Activated T-cell treated with anti-CD3 and anti-CD28 coated beads for 24 hours (primary cell): ENCODE data around the gene SSUH2.
A peak's percentile ranks its signal among the peaks of the same experiment; 100 is the strongest.
"Not testable (repeated sequence)": the region's sequence is repeated elsewhere in the genome, so short reads cannot be mapped to it uniquely, and the experiment has no call there.

Experiments
- DNase-seq: peaks from one replicate; pipeline ENCODE4 v3.0.0-alpha.2; 2020; ENCODE audit warnings: low read depth

Gene SSUH2, protein sequence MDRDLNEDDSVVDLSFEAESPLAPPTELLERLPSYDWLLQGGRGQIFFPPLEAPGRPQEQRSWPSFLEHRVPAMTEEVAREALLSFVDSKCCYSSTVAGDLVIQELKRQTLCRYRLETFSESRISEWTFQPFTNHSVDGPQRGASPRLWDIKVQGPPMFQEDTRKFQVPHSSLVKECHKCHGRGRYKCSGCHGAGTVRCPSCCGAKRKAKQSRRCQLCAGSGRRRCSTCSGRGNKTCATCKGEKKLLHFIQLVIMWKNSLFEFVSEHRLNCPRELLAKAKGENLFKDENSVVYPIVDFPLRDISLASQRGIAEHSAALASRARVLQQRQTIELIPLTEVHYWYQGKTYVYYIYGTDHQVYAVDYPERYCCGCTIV

DNA sequence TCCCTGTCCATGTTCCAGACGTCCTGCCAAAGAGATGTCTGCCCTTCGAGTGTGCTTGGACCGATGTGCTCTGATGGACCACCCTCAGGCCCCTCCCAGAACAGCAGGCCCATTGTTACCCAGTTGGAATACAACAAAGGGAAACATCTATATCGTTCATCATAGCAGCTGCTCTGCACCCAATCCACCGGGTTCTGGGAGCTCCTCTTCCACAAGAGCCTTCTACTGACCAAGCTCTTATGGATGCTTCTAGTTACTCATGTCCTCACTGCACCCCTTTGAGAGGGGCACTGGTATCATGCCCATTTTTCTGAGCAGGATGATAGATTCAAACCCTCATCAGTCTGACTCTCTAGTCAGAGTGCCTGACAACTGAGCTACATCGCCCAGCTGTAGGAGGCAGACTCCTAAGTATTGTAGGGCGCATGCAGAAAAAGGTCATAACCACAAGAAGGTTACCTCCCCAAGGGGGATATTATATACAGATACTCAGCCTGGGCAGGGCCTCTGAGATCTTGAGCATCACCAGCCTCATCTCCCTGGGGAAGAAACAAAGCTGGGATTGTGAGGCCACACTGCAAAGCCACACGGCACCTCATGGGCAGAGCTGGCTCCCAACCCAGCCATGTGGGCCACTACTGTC is at the start of gene SSUH2:
SSUH2 (minus strand) TSS at position 51 of the 643 bp plus-strand sequence; CDS start at position 11, 40 bp downstream.
- DNase-seq, result no peak

DNA sequence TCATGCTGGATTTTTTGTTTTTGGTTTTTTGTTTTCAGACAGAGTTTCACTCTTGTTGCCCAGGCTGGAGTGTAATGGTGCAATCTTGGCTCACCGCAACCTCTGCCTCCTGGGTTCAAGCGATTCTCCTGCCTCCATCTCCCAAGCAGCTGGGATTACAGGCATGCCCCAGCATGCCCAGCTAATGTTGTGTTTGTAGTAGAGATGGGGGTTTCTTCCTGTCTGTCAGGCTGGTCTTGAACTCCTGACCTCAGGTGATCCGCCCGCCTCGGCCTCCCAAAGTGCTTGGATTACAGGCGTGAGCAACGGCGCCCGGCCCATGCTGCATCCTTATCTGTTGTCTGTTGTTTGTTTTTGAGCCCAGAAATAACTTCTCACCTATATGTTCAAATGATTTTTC is 46.7 kb upstream of the SSUH2 start:
- not testable (repeated sequence) for DNase-seq

DNA sequence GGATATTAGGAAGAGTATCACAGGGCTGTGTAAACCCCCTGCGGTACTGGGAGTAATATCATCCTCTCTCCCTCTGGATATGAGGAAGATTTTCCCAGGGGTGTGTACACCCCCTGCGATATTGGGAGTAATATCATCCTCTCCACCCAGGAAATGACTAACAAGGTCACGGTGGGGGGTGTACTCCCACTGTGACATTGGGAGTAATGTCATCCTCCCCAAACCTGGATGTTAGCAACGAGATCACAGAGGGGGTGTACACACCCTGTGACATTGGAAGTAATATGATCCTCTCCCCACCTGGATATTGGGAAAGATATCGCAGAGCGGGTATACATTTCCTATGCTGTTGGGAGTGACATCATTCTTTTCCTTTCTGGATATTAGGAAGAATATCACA is 40.4 kb upstream of the SSUH2 start:
- DNase-seq, result not testable (repeated sequence)

DNA sequence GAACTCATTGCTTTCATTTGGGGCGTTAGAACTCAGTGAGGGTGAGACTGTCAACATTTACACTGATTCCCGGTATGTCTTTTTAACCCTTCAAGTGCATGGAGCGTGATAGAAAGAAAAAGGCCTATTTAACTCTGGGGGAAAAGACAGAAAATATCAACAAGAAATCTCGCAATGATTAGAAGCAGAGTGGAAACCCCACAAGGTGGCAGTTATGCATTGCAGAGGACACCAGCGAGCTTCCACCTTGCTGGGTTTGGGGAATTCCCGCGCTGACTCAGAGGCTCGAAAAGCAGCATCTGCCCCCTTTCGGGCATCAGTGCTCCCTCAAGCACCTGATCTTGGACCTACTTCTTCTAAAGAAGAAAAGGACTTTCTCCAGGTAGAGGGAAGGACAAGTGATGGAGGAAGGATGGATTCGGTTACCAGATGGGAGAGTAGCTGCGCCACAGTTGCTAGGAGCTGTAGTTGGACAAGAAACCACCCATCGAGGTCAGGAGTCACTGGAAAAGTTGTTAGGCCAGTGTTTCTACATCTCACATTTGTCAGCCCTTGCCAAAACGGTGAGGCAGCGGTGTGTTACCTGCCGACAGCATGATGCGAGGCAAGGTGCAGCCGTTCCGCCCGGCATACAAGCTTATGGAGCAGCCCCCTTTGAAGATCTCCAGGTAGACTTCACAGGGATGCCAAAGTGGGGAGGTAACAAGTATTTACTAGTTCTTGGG is 38.4 kb upstream of the SSUH2 start:
- DNase-seq, result peak; percentile 2

DNA sequence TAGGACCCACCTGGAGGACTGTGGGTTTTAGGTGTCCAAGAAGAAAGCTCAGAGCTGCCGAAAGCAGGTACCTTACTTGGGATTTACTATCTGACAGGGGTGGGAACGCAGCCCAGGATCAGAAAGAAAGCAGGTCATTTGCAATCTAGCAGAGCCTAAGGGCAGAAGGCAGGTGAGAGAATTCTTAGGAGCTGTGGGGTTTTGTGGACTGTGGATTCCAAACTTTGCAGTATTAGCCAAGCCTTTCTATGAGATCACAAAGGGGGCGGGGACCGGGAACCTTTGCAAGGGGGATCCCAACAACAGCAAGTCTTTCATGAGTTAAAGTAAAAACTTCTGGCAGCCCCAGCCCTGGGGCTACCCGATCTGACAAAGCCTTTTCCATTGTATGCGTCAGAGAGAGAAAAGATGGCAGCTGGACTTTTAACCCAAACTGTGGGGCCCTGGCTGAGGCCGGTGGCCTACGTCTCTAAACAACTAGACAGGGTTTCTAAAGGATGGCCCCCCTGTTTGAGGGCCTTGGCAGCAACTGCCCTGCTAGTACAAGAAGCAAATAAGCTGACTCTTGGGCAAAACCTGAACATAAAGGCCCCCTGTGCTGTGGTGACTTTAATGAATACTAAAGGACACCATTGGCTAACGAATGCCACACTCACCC is 37.4 kb upstream of the SSUH2 start:
- not testable (repeated sequence) for DNase-seq

DNA sequence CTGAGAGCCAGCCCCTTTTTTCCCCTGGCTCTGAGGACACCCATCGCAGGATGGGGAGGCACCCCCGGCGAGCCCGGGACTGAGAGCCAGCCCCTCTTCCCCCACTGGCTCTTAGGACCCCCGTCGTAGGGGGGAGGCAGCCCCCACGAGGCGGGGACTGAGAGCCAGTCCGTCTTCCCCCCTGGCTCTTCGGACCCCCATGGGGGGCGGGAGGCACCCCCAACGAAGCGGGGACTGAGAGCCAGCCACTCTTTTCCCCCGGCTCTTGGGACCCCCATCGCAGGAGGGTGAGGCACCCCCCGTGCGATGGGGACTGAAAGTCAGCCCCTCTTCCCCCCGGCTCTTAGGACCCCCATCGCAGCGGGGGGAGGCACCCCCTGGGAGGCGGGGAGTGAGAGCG is 36.8 kb upstream of the SSUH2 start:
- no peak for DNase-seq

- DNase-seq, result not testable (repeated sequence)
Observed at GRCh38 chr3:8679817-8680553, 35.4 kb upstream of the SSUH2 start.

GRCh38 chr3:8678751-8679150 is 34.2 kb upstream of the SSUH2 start:
- no peak for DNase-seq

GRCh38 chr3:8677258-8677657 is 32.7 kb upstream of the SSUH2 start:
- not testable (repeated sequence) for DNase-seq

DNA sequence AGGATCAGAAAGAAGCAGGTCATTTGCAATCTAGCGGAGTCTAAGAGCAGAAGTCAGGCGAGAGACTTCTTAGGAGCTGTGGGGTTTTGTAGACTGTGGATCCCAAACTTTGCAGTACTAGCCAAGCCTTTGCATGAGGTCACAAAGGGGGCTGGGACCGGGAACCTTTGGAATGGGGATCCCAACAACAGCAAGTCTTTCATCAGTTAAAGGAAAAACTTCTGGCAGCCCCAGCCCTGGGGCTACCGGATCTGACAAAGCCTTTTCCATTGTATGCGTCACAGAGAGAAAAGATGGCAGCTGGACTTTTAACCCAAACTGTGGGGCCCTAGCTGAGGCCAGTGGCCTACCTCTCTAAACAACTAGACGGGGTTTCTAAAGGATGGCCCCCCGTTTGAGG is 31.0 kb upstream of the SSUH2 start:
- not testable (repeated sequence) for DNase-seq

DNA sequence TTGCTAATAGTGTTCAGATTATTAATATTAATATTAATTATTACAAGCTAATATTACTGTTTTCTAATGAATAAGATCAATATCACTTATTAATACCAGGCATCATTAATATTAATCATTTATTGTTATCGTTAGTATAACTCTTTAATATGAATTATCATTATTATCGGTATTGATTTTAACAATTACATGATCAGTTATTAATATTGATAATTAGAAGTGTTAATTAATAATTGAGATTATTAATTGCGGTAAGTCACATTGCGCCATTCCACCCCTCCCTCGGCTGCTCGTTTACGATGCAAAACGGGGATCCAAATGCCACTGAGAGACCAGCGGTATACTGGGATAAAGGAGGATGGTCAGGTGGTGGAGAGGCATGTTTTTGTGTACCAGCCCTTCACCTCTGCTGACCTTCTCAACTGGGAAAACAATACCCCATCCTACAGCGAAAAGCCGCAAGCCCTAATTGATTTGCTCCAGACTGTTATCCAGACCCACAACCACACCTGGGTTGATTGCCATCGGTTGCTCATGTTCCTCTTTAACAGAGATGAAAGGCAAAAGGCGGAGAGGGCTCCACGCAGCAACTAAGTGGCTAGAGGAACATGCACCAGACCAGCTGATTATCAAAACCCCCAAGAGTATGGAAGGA is 28.6 kb upstream of the SSUH2 start:
- no peak for DNase-seq

DNA sequence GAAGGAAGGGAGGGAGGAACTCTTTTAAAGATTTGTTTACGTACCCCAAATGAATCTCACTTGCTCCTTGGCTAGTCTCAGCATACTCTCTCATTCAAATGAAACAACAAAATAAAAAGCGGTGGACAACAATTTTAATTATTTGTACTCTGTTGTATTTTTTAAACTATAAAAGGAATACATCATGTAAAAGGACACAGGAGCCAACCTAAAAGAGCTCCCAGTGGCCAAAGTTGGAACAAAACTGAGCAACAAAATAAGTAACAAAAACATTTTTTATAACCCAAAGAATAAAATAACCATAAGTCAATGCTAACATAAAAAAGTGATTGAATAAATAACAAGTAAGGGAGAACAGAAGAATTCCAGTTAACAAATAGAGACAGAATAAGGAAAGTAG is 24.4 kb upstream of the SSUH2 start:
- DNase-seq, result no peak

- no peak for DNase-seq
Observed at GRCh38 chr3:8668216-8668615, 23.6 kb upstream of the SSUH2 start.

DNA sequence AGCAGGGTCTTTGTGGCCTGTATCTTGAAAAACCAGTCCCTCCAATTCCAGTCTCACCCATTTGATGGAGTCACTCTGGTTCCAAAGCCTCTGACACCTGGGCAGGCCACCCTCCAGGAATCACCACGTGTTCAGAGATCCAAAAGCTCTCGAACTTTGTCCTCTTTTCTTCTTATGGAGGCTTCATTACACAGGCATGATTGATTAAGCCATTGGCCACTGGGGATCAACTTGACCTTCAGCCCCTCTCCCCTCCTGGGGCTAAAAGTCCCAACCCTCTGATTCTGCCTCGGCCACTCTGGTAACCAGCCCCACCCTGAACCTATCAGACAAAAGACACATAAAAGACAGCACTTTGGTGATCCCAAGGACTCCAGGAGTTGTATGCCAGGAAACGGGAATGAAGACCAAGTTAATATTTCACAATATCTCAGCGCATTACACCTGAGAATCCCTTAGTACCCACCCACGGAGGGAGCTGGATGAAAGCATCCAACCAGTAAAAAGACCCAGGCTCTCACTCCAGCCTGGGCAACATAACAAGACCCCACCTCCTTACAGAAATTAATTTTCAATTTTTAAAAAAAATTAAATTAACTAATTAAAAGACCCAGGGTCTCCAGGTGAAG is 23.0 kb upstream of the SSUH2 start:
- no peak for DNase-seq

- DNase-seq, result no peak
Observed at GRCh38 chr3:8665407-8665896, 20.9 kb upstream of the SSUH2 start.

DNA sequence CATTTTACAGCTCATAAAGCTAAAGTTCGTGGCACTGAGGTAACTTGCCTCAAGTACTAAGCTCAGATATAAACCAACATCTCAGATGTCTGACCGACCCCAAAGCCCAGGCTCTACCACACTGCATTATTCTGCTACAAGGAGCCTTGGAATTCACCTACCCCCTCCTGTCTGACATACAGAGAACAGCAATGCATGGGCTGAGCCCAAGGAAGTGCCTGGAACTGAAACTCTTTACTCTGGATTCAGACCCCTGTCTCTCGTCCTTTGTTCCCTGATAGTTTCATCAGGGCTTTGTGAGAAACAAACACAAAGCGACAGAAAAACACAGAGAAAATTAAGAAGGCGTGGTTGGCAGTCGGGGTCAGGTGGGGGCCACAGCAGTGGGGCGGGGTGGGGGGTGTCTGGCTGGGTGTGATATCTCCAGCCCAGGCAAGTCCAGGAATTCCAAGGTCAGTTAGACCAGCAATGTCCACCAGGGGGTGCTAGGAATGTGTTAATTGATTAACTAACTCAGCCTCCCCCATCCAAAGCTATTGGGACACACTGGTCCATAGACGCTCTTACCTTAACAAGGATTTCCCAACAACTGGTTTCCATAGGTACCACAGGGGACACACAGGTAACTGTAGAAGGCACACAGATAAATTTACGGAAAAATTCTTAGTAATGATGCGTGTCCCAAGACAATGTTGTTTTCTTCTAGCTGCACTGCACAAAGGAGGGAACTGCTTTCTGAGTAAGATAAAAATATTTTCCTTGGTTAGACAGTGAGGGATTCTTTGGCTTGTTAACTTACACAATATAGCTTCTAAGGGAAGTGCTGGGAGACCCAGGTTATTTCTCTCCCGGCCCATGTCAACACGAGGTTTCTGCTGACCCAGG is 18.8 kb upstream of the SSUH2 start:
- peak; percentile 20 for DNase-seq

GRCh38 chr3:8662594-8662993 is 18.0 kb upstream of the SSUH2 start:
- DNase-seq, result no peak

DNA sequence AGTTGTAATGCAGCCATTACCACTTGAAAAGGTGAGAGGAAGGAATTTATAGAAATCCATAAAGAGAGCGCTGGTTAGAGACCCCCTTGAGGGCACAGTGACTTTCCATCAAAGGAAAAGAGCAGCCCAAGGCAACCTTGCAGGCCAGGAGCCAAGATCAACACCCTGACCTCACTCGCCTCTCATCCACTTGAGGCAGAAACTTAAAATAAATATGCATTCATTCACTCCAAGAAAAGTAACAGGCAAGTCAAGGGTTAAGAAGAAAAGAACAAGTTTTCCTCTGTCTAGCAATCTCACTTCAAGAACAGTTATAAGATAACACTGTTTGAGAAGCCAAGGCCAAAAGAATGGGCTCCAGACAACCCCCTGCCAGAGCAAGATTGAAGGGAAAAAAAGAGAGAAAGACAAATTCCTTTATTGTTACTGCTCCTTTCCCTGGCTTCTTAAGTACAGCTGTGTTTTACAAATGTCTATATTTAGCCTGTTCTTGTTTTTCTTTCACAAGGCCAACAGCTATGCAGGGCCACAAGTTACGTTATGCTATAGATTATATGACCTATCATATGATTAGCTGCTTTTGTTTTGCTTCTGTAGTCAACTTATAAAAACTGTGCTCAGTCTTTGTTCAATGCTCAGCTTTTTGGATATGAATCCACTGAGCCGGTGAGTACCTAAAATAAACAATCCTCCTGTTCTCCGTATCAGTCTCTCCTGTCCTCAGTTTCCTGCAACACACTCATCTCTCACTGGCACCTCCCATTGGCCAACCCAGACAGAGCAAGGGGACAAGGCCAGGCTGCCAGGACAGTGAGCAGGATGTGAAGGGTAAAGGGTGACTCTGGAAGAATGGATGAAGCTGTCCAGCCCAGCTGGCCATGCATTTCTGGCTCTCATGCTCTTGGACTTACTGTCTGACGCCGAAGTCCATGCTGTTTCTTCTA is 15.8 kb upstream of the SSUH2 start:
- no peak for DNase-seq
